ENCODE results near the gene MAP2K6. TPM values are rescaled to one million over a fixed set of nuclear protein-coding genes. Genes with fewer than 3 reads are reported as not detected.

MAP2K6 gene
- total and polyA plus RNA-seq, 10 of the 15 experiments (the other 5 are each of a cell fraction or from before 2014, with no cell fraction given), result 15.6 to 70.3 (median 22.9) TPM

DNA sequence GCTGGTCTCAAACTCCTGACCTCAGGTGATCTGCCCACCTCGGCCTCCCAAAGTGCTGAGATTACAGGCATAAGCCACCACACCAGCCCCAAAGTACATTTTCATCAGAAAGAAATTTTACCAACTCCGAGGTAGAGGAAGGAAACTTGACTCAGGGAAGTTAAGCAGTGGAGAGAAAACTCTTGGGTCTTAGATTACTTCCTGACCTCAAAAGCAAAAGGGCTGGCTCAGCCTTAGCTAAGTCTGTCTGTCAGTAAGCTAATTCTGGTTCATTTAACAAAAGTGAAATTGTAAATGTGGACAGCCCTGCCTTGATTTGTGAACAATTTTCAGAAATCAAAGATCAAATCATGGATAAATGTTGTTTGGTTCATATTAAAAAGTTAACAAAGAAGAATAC is 30.6 kb downstream of the MAP2K6 start (continued):
- TF ChIP-seq HDGF (IDR thresholded peaks at IDR 0.05), result no peak
- TF ChIP-seq, protein P1, sequence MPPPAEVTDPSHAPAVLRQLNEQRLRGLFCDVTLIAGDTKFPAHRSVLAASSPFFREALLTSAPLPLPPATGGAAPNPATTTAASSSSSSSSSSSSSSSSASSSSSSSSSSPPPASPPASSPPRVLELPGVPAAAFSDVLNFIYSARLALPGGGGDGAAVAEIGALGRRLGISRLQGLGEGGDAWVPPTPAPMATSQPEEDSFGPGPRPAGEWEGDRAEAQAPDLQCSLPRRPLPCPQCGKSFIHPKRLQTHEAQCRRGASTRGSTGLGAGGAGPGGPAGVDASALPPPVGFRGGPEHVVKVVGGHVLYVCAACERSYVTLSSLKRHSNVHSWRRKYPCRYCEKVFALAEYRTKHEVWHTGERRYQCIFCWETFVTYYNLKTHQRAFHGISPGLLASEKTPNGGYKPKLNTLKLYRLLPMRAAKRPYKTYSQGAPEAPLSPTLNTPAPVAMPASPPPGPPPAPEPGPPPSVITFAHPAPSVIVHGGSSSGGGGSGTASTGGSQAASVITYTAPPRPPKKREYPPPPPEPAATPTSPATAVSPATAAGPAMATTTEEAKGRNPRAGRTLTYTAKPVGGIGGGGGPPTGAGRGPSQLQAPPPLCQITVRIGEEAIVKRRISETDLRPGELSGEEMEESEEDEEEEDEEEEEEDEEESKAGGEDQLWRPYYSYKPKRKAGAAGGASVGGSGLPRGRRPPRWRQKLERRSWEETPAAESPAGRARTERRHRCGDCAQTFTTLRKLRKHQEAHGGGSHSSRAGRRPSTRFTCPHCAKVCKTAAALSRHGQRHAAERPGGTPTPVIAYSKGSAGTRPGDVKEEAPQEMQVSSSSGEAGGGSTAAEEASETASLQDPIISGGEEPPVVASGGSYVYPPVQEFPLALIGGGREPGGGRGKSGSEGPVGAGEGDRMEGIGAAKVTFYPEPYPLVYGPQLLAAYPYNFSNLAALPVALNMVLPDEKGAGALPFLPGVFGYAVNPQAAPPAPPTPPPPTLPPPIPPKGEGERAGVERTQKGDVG (CRISPR knock-in tag; IDR thresholded peaks at IDR 0.05), result no peak

DNA sequence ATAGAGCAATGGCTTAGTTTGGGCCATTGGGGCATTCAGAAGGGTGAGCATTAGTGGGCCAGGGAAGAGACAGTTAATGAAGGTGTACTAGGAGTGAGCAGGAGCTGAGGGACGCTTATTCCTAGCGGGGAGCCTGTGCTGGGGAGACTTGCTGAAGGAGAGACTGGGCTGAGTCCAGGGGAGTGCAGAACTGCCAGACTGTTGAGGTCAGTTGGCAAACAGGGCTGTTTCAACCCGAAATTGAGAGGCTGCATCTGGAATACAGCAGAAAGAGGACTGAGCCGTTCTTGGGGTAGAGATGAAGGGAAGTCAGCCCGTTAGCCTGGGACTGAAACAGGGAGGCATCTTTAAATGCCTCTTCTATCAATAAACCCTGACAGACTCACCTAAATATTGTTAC is 33.2 kb downstream of the MAP2K6 start:
- H4K20me1 ChIP-seq (ENCODE audit: control insufficient read depth, insufficient read depth), result no peaks in the 10 kb centered on the region
- no peak overlapping the region for H3K27ac ChIP-seq (ENCODE audit: control insufficient read depth, insufficient read depth)
- H3K36me3 ChIP-seq (ENCODE audit: control insufficient read depth in 2 of 2, insufficient read depth in 2 of 2, low read length in 1 of 2), result no peaks in the 10 kb centered on the region
- CTCF ChIA-PET, result no interaction called here
- H2AFZ ChIP-seq (ENCODE audit: control insufficient read depth, low read depth, low read length), result no peak overlapping the region
- H3K9me3 ChIP-seq (replicated peaks; ENCODE audit: control insufficient read depth, insufficient read depth, low read length), result no peaks in the 10 kb centered on the region
- TF ChIP-seq NFYA (IDR thresholded peaks at IDR 0.05; ENCODE audit: borderline replicate concordance, low read depth, low read length), result no peak
- no peak for TF ChIP-seq MXI1 (IDR thresholded peaks at IDR 0.05; ENCODE audit: low read depth, low read length)
- TF ChIP-seq PAX5 (IDR thresholded peaks at IDR 0.05; ENCODE audit: borderline replicate concordance, low read depth, low read length), result no peak
- SMC1A ChIA-PET (ENCODE audit: uncharacterized antibody, unreplicated experiment), result no interaction called here
- RAD21 ChIA-PET (ENCODE audit: unreplicated experiment), result no interaction called here
- POLR2A ChIA-PET, result no interaction called here
- H3K4me2 ChIP-seq (ENCODE audit: control insufficient read depth, insufficient read depth), result no peak overlapping the region
- no peak for DNase-seq (ENCODE audit: low read depth, low spot score)
- H3K27me3 ChIP-seq (replicated peaks in 1 of 2; ENCODE audit: control insufficient read depth in 2 of 2, insufficient read depth in 2 of 2, low read length in 1 of 2), result no peaks in the 10 kb centered on the region
- 83% methylated on average over 5 of the region's 5 CpGs for WGBS (ENCODE audit: insufficient coverage, insufficient replicate concordance, low lambda C conversion rate, missing lambda C conversion rate)
- no peak for ATAC-seq
- FAIRE-seq, result no peak
- H3K79me2 ChIP-seq (ENCODE audit: control insufficient read depth, insufficient read depth, low read length), result no peaks in the 10 kb centered on the region
- H3K4me3 ChIP-seq, result no peak overlapping the region
- H3K4me1 ChIP-seq (ENCODE audit: control insufficient read depth, insufficient read depth, low read length), result peaks cover 10% of the 10 kb centered on the region
- in situ Hi-C loops (cut with MboI), result no loop called here
- no peak overlapping the region for H3K9ac ChIP-seq (ENCODE audit: control insufficient read depth, insufficient read depth, low read length)
- intact Hi-C loops (cut with micrococcal nuclease; ENCODE audit: unreplicated experiment), result no loop called here
- no TSS peak for BruUV-seq (replicated peaks)
